Astrocyte of the spinal cord (primary cell): ENCODE results near the gene OXSR1.
"Not testable (repeated sequence)": the region's sequence is repeated elsewhere in the genome, so short reads cannot be mapped to it uniquely, and the experiment has no call there.

Source experiments
- DNase-seq: peaks from one replicate; pipeline ENCODE4 v3.0.0; 2011; ENCODE audit warnings: low read depth, low spot score
- H3K4me3 ChIP-seq: 2 replicates; pipeline ENCODE4 v1.5.1; 2011; ENCODE audit warnings: low read depth, mild to moderate bottlenecking, low read length, moderate library complexity
- in situ Hi-C: cut with HindIII; loops from 2 replicates; pipeline ENCODE4 v1.10.0; 2017; ENCODE audit warnings: low sequenced_read_pairs
- TF ChIP-seq, protein P1 (sequence below): IDR thresholded peaks from 2 replicates; pipeline ENCODE4 v1.5.1; 2012; ENCODE audit warnings: low read depth, mild to moderate bottlenecking, low read length, inconsistent platforms

Gene OXSR1

DNA sequence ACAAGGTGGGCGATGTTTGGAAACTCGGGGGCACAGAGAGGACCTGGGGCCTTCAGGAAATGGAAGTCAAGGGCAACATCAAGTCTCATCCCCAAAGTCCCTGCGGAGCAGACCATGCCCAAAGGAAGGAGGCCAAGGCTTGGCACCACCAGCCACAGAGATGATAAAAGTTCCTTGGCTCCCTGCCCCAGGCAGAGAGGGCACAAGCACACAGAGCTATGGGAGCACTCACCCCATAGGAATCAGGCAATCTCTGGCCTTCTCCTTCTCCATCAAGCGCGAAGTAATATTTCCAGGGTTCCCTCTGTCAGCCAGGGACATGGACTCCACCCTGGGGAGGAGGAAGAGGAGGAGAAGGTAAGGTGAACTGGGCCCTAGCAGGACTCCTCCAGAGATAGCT, 36.3 kb upstream of the OXSR1 start:
- no peak overlapping the region for H3K4me3 ChIP-seq
- TF ChIP-seq, protein P1, sequence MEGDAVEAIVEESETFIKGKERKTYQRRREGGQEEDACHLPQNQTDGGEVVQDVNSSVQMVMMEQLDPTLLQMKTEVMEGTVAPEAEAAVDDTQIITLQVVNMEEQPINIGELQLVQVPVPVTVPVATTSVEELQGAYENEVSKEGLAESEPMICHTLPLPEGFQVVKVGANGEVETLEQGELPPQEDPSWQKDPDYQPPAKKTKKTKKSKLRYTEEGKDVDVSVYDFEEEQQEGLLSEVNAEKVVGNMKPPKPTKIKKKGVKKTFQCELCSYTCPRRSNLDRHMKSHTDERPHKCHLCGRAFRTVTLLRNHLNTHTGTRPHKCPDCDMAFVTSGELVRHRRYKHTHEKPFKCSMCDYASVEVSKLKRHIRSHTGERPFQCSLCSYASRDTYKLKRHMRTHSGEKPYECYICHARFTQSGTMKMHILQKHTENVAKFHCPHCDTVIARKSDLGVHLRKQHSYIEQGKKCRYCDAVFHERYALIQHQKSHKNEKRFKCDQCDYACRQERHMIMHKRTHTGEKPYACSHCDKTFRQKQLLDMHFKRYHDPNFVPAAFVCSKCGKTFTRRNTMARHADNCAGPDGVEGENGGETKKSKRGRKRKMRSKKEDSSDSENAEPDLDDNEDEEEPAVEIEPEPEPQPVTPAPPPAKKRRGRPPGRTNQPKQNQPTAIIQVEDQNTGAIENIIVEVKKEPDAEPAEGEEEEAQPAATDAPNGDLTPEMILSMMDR: no peak
- DNase-seq: no peak
- in situ Hi-C loops: no loop called here

DNA sequence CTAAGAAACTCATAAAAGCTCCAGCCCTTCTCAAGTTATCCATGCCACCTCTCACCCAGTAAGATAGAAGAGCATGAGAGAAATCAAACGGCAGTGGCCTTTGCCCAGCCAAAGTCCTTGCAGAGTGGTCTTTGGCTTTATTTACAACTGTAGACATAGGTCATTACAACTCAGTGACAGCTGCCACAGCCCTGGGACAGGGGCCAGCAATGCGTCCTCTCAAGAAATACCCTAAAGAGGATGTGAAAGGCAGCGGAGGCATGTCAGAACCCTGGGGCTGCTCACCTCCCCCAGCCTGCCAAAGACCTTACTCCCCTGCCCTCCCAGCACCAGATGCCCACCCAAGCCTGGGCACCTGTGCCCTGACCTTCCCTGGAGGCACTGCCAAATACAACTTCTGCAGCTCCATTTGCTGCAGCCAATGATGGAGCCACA, 34.7 kb upstream of the OXSR1 start:
- DNase-seq: no peak
- in situ Hi-C loops: no loop called here
- TF ChIP-seq, protein P1: no peak
- no peak overlapping the region for H3K4me3 ChIP-seq

DNA sequence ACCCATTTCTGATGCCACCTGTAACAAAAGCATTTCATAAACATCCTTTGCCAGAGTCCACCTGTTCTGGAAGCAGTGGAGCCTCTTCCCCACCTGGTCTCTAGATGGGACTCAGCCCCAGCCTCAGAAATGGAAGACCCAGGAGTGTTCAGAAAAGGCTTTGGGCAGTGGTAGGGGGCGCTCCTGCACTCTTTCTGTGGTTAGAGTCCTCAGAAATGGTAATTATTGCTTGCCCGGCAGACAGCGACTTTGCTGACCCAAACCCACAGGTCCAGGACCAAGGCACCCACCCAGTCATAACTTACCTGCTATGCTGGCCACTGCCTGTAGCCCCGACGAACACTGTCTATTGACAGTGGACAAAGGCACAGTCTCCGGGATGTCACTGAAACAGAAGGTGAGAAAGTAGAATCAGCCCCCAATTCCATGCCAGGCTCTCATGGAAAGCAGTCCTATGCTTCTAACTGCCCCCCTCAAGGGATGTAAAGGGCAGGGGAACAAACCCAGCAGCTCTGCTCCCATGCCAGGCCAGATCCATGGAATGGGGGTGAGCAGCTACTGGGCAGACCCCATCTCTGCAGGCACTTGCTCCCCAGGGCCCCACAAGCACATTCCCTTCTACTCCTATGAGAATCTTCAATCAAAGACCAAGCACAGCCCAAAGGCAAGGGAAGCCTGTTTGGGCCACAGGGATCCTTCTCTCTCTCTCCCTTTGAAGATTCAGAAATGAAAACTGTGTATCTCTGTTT, 33.5 kb upstream of the OXSR1 start:
- in situ Hi-C loops: no loop called here
- no peak overlapping the region for H3K4me3 ChIP-seq
- peak; percentile 45 for DNase-seq
- TF ChIP-seq, protein P1: peak; percentile 77

DNA sequence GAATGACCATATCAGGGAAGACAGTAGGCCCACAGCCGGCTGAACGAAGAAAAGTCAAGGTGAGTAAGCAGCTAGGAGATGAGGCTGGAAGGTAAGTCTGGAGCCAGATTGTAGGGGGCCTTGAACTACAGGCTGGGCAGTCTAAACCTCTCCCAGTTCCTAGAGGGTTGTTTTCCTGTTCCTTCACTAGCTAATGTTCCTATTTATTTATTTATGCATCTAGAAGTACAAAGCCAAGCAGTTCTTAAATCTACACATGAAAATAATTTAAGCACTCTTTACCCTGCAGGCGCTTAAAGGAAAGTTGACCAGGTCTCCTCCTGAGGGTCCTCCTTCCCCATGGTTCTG, 32.2 kb upstream of the OXSR1 start:
- in situ Hi-C loops: no loop called here
- H3K4me3 ChIP-seq: no peak overlapping the region
- DNase-seq: no peak
- TF ChIP-seq, protein P1: no peak

DNA sequence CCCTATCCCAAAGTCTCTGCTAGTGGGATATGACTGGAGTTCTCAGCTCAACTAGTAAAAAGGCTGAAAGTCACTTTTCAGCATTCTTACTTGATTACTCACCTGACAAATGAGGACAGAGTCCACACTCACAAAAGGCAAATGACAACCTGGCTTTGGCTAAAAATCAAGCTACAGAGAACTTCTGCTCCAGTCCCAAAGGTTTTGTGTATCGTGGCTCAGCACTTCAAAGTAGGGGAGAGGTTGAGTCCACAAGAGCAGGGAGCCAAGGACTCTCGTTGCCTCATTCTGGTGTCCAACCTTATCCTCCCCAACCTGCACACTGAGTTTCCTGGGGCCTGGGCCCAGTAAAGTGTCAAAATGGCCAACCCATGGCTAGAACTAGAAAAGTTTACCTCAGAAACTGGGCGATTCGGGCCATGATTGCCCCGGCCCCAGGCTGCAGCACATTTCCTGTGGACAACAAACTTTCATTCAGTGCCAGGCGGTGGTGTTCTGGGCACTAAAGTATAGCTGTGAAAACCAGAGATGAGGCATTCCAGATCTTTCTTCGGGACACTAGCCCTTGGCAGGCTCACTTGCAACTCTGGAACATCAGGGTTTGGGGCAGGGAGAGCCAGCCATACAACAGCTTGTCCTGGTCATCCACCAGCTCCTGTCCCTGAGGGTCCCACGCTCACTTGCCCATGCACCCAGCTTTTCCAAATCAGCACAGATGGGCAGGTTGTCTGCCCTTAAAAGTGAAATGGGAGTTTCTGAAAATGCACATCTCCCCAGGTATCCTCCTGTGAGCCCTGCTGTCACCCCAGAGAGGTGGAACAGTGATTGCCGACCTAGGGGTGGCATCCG, 31.6 kb upstream of the OXSR1 start:
- TF ChIP-seq, protein P1: no peak
- DNase-seq: no peak
- in situ Hi-C loops: no loop called here
- no peak overlapping the region for H3K4me3 ChIP-seq

DNA sequence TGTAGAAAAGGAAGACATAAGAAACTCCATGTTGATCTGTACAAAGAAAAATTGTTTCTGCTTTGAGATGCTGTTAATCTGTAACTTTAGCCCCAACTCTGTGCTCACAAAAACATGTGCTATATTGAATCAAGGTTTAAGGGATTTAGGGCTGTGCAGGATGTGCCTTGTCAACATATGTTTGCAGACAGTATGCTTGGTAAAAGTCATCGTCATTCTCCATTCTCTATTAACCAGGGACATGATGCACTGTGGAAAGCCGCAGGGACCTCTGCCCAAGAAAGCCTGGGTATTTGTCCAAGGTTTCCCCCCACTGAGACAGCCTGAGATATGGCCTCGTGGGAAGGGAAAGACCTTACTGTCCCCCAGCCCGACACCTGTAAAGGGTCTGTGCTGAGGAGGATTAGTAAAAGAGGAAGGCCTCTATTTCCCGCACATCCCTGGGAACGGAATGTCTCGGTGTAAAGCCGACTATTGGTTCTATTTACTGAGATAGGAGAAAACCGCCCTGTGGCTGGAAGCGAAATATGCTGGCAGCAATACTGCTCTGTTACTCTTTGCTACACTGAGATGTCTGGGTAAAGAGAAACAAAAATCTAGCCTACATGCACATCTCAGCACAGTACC, 30.7 kb upstream of the OXSR1 start:
- DNase-seq, in situ Hi-C loops, H3K4me3 ChIP-seq: not testable (repeated sequence)

DNA sequence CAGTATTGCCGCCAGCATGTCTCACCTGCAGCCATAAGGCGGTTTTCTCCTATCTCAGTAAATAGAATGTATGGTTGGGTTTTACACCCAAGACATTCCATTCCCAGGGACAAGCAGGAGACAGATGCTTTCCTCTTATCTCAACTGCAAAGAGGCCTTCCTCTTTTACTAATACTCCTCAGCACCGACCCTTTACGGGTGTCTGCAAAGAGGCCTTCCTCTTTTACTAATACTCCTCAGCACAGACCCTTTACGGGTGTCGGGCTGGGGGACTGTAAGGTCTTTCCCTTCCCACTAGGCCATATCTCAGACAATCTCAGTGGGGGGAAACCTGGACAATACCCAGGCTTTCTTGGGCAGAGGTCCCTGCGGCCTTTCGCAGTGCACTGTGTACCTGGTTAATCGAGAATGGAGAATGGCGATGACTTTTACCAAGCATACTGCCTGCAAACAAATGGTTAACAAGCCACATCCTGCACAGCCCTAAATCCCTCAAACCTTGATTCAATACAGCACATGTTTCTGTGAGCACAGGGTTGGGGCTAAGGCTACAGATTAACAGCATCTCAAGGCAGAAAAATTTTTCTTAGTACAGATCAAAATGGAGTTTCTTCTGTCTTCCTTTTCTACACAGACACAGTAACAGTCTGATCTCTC, 29.6 kb upstream of the OXSR1 start:
- DNase-seq, in situ Hi-C loops: not testable (repeated sequence)
- peak overlapping the region; percentile 82 for H3K4me3 ChIP-seq
